GM12878 (cell line): ENCODE results near the gene TMEM255B. TPM values are rescaled to one million over a fixed set of nuclear protein-coding genes. Genes with fewer than 3 reads are reported as not detected.

Source experiments
- ATAC-seq: fragments of 200-7000 bp; cut with Tn5 transposase; 3 replicates; pipeline ENCODE4 v1.9.1; 2020; ENCODE audit warnings: mild to moderate bottlenecking, moderate library complexity
- BruUV-seq: library from RNA; stranded (reverse); fragments of 400-500 nt; replicated peaks from 2 replicates; lab custom pipeline; 2021; lab: Mats Ljungman, UMichigan
- CTCF ChIA-PET: fragments of 300-600 bp; sonication (Branson Sonifier 250); formaldehyde crosslinking; extraction: SDS; loops from one replicate; lab custom pipeline; 2021; ENCODE audit warnings: inconsistent platforms; lab: Yijun Ruan, JAX
- POLR2A ChIA-PET: fragments of 350-600 bp; formaldehyde crosslinking; extraction: SDS; loops from one replicate; lab custom pipeline; 2021; ENCODE audit warnings: inconsistent platforms; lab: Charles Lee
- RAD21 ChIA-PET: fragments of 300-600 bp; sonication (Branson Sonifier 250); formaldehyde crosslinking; loops from one replicate; lab custom pipeline; 2023; ENCODE audit warnings: antibody characterized with exemption; ENCODE audit not compliant: unreplicated experiment; lab: Charles Lee
- SMC1A ChIA-PET: fragments of 300-600 bp; sonication (Branson Sonifier 250); formaldehyde crosslinking; loops from one replicate; lab custom pipeline; 2023; ENCODE audit not compliant: unreplicated experiment, uncharacterized antibody; lab: Charles Lee
- DNase-seq: peaks from one replicate; pipeline ENCODE4 v3.0.0-alpha.2; 2011; ENCODE audit warnings: low read depth, low spot score
- FAIRE-seq: peaks from 3 replicates; lab custom pipeline; 2011; peaks lifted over from hg19 to GRCh38; lab: Jason Lieb, UNC
- H2AFZ ChIP-seq: 2 replicates; pipeline ENCODE4 v1.6.0; 2011; ENCODE audit warnings: low read depth, low read length, control low read depth; ENCODE audit not compliant: control insufficient read depth
- H3K27ac ChIP-seq: 2 replicates; pipeline ENCODE4 v1.5.1; 2011; ENCODE audit warnings: control low read depth; ENCODE audit not compliant: control insufficient read depth, insufficient read depth
- H3K27me3 ChIP-seq, 2 experiments: replicated peaks in 1 of 2; 2 replicates each; pipeline versions ENCODE4 v1.6.0 to v1.6.1; 2011; ENCODE audit warnings: low read length in 1 of 2; ENCODE audit not compliant: control insufficient read depth in 2 of 2, insufficient read depth in 2 of 2
- H3K36me3 ChIP-seq, 2 experiments: 2 replicates each; pipeline ENCODE4 v1.5.1; 2011; ENCODE audit warnings: low read length in 1 of 2; ENCODE audit not compliant: control insufficient read depth in 2 of 2, insufficient read depth in 2 of 2
- H3K4me1 ChIP-seq: 2 replicates; pipeline ENCODE4 v1.6.1; 2011; ENCODE audit warnings: mild to moderate bottlenecking, low read length, moderate library complexity, mixed read lengths; ENCODE audit not compliant: control insufficient read depth, insufficient read depth
- H3K4me2 ChIP-seq: 2 replicates; pipeline ENCODE4 v1.6.0; 2011; ENCODE audit warnings: control low read depth; ENCODE audit not compliant: control insufficient read depth, insufficient read depth
- H3K4me3 ChIP-seq: fragments of 200-600 bp; sonication (generic); 2 replicates; pipeline ENCODE4 v1.5.1; 2016
- H3K79me2 ChIP-seq: 2 replicates; pipeline ENCODE4 v1.6.0; 2011; ENCODE audit warnings: low read length; ENCODE audit not compliant: control insufficient read depth, insufficient read depth
- H3K9ac ChIP-seq: 2 replicates; pipeline ENCODE4 v1.8.0; 2011; ENCODE audit warnings: low read length, control low read depth, mixed read lengths; ENCODE audit not compliant: control insufficient read depth, insufficient read depth
- H3K9me3 ChIP-seq: replicated peaks from 3 replicates; pipeline ENCODE4 v1.5.1; 2011; ENCODE audit warnings: mild to moderate bottlenecking, low read length; ENCODE audit not compliant: control insufficient read depth, insufficient read depth
- H4K20me1 ChIP-seq: 2 replicates; pipeline ENCODE4 v1.6.0; 2011; ENCODE audit not compliant: control insufficient read depth, insufficient read depth
- ASH2L ChIP-seq: fragments of 300-600, 200-600 bp; sonication (generic); IDR thresholded peaks from 2 replicates; pipeline ENCODE4 v1.6.1; 2017; ENCODE audit warnings: low read depth, mild to moderate bottlenecking, borderline replicate concordance
- CHD4 ChIP-seq: fragments of 200-600 bp; sonication (generic); IDR thresholded peaks from 2 replicates; pipeline ENCODE4 v1.6.1; 2016; ENCODE audit warnings: mild to moderate bottlenecking
- DPF2 ChIP-seq: fragments of 450-650 bp; IDR thresholded peaks from 2 replicates; pipeline ENCODE4 v1.6.1; 2017; ENCODE audit warnings: mild to moderate bottlenecking
- EP300 ChIP-seq, 2 experiments: fragments of 150-350 bp in 1 of 2; IDR thresholded peaks; 2 replicates each; pipeline ENCODE4 v1.6.1; 2011 to 2012; ENCODE audit warnings: low read depth in 2 of 2, low read length in 2 of 2, borderline replicate concordance in 1 of 2, improper control_type of control experiment in 1 of 2, inconsistent platforms in 1 of 2; ENCODE audit not compliant: control insufficient read depth in 1 of 2
- ETV6 ChIP-seq, 2 experiments: fragments of 450-650 bp in 1 of 2; IDR thresholded peaks in 1 of 2; conservative IDR thresholded peaks in 1 of 2; 2 replicates each; pipeline ENCODE4 v1.6.1; 2014; ENCODE audit warnings: antibody characterized with exemption in 1 of 2, borderline replicate concordance in 1 of 2, low read depth in 1 of 2, mild to moderate bottlenecking in 1 of 2, moderate library complexity in 1 of 2
- HDGF ChIP-seq: fragments of 450-650 bp; IDR thresholded peaks from 2 replicates; pipeline ENCODE4 v1.6.1; 2016; ENCODE audit warnings: antibody characterized with exemption
- MTA3 ChIP-seq: IDR thresholded peaks from 2 replicates; pipeline ENCODE4 v1.6.1; 2012; ENCODE audit warnings: low read length, inconsistent platforms, borderline replicate concordance
- NBN ChIP-seq: fragments of 450-650 bp; IDR thresholded peaks from 2 replicates; pipeline ENCODE4 v1.6.1; 2016
- PML ChIP-seq: IDR thresholded peaks from 2 replicates; pipeline ENCODE4 v1.6.1; 2012; ENCODE audit warnings: low read length, inconsistent platforms
- TCF3 ChIP-seq: IDR thresholded peaks from 2 replicates; pipeline ENCODE4 v1.6.1; 2012; ENCODE audit warnings: low read depth, mild to moderate bottlenecking, low read length, borderline replicate concordance; ENCODE audit not compliant: insufficient read depth
- ZNF622 ChIP-seq: fragments of 450-650 bp; IDR thresholded peaks from 2 replicates; pipeline ENCODE4 v1.6.1; 2017; ENCODE audit warnings: mild to moderate bottlenecking, inconsistent platforms
- ZZZ3 ChIP-seq: IDR thresholded peaks from 2 replicates; pipeline ENCODE4 v1.6.1; 2011; ENCODE audit warnings: low read depth; ENCODE audit not compliant: control insufficient read depth, insufficient read length
- WGBS: methylation state at CpG from one replicate; pipeline ENCODE4 v1.1.6; 2016; ENCODE audit warnings: low lambda C conversion rate; ENCODE audit not compliant: insufficient replicate concordance, insufficient coverage; ENCODE audit errors: missing lambda C conversion rate; 5-methylcytosine and 5-hydroxymethylcytosine counted together
- in situ Hi-C: fragments of 300-500 bp; cut with MboI; formaldehyde crosslinking; loops from 9 replicates; pipeline ENCODE4 v1.14.3; 2018; ENCODE audit warnings: mixed read lengths
- intact Hi-C: fragments of 100-400 bp; cut with micrococcal nuclease; formaldehyde crosslinking; loops from one replicate; pipeline ENCODE4 v1.14.2; 2022; ENCODE audit not compliant: unreplicated experiment
- polyA plus RNA-seq, 11 experiments: library from polyadenylated mRNA; depleted of rRNA in 4 of 11; unstranded in 6 of 11; stranded (reverse) in 5 of 11; fragments of >200 nt; fragmentation: Nextera tagmentation in 4 of 11; fragmentation: Illumina TruSeq in 1 of 11; extraction: Ambion mirVana in 4 of 11; extraction: Trizol in 1 of 11; gene quantifications; 1 replicate in 1 of 11; 2 replicates in 10 of 11; pipeline versions ENCODE4 v1.2.1 to v1.2.3, GENCODE V29; 2011 to 2016; ENCODE audit warnings: inconsistent platforms in 2 of 11, missing spikeins in 2 of 11, low read depth in 1 of 11
- total RNA-seq, 4 experiments: library from RNA; depleted of rRNA in 3 of 4; stranded (reverse); fragments of >200 nt in 3 of 4; fragmentation: Illumina TruSeq in 1 of 4; extraction: Trizol in 1 of 4; gene quantifications; 2 replicates each; pipeline versions ENCODE4 v1.2.1 to v1.2.3, GENCODE V29; 2013 to 2021
- TF ChIP-seq, protein P1 (sequence below): fragments of 450-650 bp; formaldehyde crosslinking; IDR thresholded peaks from 2 replicates; pipeline ENCODE4 v1.4.0; 2020; ENCODE audit warnings: mild to moderate bottlenecking, moderate library complexity
- TF ChIP-seq, protein P2 (sequence below): IDR thresholded peaks from 2 replicates; pipeline ENCODE4 v1.6.1; 2011; ENCODE audit warnings: borderline replicate concordance, low read depth, mild to moderate bottlenecking, moderate library complexity, low read length; ENCODE audit not compliant: insufficient read depth, poor library complexity, severe bottlenecking
- TF ChIP-seq, protein P3 (sequence below): IDR thresholded peaks from 2 replicates; pipeline ENCODE4 v1.6.1; 2012; ENCODE audit warnings: mild to moderate bottlenecking, low read depth, low read length

The TMEM255B gene
- total and polyA plus RNA-seq, 10 of the 15 experiments (the other 5 are each of a cell fraction or from before 2014, with no cell fraction given) = 0.04 to 0.62 (median 0.13) TPM; not detected in 3

DNA sequence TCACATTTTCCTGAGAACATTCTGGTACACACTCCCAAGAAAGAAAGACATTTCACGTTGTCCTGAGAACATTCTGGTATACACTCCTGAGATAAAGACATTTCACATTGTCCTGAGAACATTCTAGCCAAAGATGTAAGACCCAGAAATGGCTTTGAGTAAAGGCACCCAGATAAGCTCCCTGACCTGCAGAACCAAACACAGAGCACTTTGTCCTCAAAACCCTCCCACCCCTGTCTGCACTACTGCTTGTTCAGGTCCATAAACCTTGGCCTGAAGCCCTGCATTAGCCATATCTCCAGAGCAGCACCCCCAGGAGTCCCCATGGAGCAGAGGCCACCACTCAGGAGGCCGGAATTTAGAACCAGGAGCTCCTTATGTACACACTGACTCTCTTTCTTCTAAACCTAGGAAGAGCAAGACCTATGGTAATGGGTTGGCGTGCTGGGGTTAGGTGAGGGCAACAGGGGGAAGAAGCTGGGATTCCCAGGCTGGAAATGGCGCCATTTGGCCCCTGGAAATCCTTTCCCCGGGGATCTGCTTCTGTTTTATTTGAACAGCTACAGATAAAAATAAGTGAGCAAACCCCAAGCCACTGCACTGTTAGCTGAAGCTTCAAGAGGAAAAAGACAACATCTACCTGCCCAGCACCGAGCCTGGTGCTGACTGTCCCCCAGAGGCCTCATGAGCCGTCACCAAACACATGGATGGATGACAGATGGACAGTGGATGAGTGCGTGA is 91.1 kb downstream of the TMEM255B start:
- Histone ChIP-seq H2AFZ (no peak overlapping the region), H3K4me2 (no peak overlapping the region), H3K27ac (no peak overlapping the region), H3K4me3 (no peak overlapping the region), H3K79me2 (no peaks in the 10 kb centered on the region), H3K27me3 (peaks cover 2% of the 10 kb centered on the region in 2 experiments; a peak in 3 of 4 replicates), H3K9me3 (no peaks in the 10 kb centered on the region), H3K4me1 (no peaks in the 10 kb centered on the region), H4K20me1 (no peaks in the 10 kb centered on the region), H3K36me3 (no peaks in the 10 kb centered on the region), H3K9ac (no peak overlapping the region)
- intact Hi-C loops (no loop called here), in situ Hi-C loops (no loop called here)
- ATAC-seq = no peak
- 25% methylated on average over 8 of the region's 8 CpGs for WGBS
- ChIA-PET RAD21 (no interaction called here), SMC1A (interaction anchor here (0.6 to 0.7 kb wide), 2 partner anchors 211 to 458 kb away, joined by 3 read pairs; no protein-coding TSS in a partner anchor), CTCF (no interaction called here), POLR2A (no interaction called here)
- BruUV-seq = no TSS peak
- no peak for FAIRE-seq
- DNase-seq = no peak
- TF ChIP-seq DPF2 (no peak), CHD4 (no peak), ETV6 (conservative IDR thresholded peaks at IDR 0.05 in 1 of 2, IDR thresholded peaks at IDR 0.05 in 1 of 2; ENCODE audit: borderline replicate concordance in 1 of 2, low read depth in 1 of 2) (no peak), EP300 (IDR thresholded peaks at IDR 0.05; ENCODE audit: borderline replicate concordance in 1 of 2, control insufficient read depth in 1 of 2, low read depth in 2 of 2, low read length in 2 of 2) (no peak), HDGF (no peak), TCF3 (no peak), PML (no peak), ZNF622 (no peak), ZZZ3 (no peak), ASH2L (no peak), NBN (no peak), MTA3 (no peak)
- TF ChIP-seq, protein P1, sequence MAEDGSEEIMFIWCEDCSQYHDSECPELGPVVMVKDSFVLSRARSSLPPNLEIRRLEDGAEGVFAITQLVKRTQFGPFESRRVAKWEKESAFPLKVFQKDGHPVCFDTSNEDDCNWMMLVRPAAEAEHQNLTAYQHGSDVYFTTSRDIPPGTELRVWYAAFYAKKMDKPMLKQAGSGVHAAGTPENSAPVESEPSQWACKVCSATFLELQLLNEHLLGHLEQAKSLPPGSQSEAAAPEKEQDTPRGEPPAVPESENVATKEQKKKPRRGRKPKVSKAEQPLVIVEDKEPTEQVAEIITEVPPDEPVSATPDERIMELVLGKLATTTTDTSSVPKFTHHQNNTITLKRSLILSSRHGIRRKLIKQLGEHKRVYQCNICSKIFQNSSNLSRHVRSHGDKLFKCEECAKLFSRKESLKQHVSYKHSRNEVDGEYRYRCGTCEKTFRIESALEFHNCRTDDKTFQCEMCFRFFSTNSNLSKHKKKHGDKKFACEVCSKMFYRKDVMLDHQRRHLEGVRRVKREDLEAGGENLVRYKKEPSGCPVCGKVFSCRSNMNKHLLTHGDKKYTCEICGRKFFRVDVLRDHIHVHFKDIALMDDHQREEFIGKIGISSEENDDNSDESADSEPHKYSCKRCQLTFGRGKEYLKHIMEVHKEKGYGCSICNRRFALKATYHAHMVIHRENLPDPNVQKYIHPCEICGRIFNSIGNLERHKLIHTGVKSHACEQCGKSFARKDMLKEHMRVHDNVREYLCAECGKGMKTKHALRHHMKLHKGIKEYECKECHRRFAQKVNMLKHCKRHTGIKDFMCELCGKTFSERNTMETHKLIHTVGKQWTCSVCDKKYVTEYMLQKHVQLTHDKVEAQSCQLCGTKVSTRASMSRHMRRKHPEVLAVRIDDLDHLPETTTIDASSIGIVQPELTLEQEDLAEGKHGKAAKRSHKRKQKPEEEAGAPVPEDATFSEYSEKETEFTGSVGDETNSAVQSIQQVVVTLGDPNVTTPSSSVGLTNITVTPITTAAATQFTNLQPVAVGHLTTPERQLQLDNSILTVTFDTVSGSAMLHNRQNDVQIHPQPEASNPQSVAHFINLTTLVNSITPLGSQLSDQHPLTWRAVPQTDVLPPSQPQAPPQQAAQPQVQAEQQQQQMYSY (CRISPR knock-in tag) = no peak
- TF ChIP-seq, protein P2, sequence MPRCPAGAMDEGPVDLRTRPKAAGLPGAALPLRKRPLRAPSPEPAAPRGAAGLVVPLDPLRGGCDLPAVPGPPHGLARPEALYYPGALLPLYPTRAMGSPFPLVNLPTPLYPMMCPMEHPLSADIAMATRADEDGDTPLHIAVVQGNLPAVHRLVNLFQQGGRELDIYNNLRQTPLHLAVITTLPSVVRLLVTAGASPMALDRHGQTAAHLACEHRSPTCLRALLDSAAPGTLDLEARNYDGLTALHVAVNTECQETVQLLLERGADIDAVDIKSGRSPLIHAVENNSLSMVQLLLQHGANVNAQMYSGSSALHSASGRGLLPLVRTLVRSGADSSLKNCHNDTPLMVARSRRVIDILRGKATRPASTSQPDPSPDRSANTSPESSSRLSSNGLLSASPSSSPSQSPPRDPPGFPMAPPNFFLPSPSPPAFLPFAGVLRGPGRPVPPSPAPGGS = no peak
- TF ChIP-seq, protein P3, sequence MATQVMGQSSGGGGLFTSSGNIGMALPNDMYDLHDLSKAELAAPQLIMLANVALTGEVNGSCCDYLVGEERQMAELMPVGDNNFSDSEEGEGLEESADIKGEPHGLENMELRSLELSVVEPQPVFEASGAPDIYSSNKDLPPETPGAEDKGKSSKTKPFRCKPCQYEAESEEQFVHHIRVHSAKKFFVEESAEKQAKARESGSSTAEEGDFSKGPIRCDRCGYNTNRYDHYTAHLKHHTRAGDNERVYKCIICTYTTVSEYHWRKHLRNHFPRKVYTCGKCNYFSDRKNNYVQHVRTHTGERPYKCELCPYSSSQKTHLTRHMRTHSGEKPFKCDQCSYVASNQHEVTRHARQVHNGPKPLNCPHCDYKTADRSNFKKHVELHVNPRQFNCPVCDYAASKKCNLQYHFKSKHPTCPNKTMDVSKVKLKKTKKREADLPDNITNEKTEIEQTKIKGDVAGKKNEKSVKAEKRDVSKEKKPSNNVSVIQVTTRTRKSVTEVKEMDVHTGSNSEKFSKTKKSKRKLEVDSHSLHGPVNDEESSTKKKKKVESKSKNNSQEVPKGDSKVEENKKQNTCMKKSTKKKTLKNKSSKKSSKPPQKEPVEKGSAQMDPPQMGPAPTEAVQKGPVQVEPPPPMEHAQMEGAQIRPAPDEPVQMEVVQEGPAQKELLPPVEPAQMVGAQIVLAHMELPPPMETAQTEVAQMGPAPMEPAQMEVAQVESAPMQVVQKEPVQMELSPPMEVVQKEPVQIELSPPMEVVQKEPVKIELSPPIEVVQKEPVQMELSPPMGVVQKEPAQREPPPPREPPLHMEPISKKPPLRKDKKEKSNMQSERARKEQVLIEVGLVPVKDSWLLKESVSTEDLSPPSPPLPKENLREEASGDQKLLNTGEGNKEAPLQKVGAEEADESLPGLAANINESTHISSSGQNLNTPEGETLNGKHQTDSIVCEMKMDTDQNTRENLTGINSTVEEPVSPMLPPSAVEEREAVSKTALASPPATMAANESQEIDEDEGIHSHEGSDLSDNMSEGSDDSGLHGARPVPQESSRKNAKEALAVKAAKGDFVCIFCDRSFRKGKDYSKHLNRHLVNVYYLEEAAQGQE = no peak
